ENCODE measurements around the gene TALDO1.

TALDO1 gene

DNA sequence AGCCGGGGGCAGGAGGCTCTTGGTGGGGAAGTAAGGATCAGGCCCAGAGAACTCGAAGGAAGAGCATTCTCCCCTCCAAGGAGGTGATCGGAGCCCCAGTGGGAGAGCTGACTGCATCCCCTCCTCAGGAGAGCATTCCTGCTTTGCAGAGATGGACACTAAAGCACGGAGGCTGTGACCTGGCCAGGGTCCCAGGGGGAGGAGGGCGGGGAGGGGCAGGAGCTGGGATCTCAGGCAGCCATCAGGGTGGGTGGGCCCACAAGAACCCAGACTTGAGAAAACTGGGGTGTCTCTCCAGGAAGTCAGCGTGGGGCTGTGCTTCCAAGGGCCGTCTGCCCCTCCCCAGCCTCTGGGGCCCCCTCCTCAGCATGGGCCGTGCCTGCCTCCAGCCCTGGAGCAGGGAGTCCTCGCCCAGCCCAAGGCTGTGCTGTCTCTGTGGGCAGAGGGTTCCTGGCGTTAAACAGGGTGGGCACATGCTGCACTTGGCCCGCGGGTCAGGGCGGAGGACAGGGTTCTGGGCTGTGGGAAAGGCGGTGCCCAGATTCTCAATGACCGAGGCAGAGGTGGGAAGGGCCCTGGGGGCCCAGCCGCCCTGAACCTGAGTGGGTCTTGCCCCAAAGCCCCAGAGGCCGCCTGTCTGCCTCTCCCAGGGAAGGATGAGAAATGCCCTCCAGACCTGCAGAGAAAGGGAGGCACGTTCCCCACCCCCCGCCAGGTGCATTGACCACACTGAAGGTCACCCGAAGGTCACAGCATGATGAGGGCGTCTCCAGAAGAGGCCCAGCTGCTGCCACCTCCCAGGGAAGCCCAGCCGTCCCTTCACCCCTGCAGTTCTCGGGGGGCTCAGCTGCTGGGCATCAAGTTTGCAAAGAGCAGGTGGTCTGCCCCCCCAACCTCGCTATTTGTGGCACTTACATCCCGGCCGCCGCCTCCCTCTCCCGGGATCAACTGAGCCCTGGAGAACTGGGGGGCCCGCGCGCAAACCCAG, 42.0 kb downstream of the TALDO1 start:
- no peak for DNase-seq

DNA sequence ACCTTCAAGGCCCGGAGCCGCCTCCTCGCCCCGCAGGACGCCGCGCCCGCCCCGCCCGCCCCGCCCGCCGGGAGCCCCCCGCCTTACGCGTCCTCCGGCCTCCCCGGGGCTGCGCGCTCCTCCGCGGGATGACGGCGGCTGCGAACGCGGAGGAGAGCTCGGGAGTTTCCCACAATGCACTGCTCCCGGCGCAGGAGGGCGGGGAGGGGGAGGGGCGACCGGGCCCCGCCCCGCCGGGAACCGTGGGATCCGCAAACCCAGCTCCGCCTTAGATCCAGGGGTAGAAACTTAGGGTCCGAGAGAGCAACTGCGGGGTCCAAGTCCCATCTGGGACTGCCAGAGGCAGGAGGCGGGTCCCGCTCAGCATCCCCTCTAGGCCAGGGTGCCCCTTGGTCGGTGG, 42.7 kb downstream of the TALDO1 start, which contains the start of gene CEND1:
CEND1 (minus strand) TSS at position 148 of the 400 bp plus-strand sequence. CDS start 1,514 bp downstream, outside the sequence.
- peak; percentile 54 for DNase-seq

DNA sequence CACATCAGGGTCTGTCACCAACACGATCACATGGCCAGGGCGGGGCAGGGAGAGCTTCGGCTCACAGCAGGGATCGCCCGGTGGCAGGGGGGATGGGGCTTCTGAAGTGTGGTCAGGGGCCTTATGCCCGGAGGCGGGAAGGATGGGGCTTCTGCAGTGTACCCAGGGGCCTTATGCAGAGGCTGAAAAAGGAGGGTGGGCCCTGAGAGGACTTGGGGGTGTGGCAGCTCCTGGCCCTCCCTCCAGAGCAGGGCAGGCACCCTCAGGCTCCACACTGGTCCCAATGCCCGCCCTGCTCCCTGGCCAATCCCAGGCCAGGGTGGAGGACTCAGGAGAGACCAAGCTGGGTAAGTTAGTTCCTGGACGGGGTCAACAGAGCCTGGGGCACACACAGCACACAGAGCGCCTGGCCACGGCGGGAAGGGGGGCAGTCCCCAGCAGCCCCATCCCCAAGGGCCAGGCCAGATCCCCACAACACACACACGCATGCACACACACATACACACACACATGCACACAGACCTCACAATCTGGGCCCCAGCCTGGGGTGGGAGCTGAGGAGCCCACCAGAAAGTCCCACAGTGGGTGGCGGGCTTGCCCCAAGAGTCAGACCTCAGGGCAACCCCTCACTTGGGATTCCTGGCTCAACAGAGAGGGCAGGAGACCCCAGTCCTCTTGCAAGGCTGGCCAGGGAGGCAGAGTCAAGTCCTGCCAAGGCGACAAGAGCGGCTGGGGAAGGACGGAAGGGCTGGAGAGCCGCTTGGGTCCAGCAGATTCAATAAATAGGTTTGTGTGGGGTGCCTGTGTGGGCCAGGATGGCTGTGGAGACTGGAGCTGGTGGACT, 43.7 kb downstream of the TALDO1 start:
- DNase-seq: no peak

DNA sequence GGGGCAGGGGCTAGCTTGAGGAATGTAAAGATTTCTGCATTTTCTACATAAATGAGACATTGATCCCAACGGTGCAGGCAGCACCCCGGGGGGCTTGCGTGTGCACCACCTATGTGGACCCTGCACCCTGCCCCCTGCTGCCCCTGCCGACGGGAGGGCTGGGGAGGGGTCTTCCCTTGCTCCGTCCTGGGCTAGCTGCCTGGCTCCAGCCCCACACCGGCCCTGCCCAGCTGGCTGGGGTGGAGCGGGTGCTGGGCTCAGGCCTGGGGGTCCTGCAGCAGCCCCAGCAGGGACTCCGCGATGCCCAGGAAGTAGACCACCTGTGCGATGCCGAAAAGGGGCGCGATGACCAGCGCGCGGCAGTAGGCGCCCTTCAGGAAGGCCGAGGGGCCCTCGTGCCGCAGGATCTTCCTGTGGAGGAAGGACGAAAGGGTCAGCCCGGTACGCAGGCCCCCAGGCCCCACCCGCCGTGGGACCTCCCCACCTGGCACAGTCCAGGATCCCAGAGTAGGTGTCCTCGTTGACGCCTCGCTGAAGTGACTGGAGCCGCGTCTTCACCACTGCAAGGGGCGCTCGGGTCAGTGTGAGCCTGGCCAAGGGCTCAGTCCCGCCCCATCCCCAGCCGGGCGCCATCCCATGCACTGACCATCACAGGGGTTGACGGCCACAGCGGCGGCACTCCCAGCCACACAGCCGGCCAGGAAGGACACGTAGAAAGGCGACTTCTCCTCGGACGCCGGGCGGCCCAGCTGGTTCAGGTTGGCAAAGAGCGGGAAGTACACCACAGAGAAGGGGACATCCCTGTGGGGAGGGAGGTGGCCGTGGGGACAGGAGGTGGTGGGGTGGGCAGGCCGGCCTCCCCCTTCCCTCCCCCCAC, 44.6 kb downstream of the TALDO1 start:
- DNase-seq: no peak

DNA sequence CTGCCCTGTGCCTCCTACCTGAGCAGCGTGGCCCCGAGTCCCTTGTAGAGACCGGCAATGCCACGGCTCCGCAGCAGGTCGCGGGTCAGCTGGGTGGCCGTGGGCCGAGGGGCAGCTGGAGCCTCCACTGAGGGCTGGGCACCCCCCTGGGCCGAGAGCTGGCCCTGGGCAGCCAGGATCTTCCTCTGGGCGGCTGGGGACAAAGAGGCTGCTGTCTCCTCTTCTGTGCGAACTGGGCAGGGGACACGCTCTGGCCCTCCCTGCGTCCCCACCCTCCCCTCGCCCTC, 45.2 kb downstream of the TALDO1 start:
- no peak for DNase-seq

DNA sequence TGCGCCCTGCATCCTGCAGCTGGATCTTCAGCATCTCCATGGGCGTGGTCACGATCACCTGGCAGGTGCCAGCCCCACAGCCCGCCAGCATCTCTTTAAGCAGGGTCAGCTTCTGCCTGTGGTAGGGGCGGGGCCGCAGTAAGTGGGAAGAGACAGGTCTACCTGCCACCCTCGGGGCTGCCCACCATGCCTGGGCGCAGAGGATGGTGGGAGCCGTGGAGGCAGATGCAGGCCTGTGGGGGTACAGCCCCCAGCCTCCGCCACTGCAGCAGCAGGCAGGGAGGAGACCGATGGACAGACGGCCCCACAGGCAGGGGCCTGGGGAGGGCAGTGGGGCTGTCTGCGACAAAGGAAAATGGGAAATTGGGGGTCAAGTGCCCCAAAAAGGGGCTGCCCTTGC, 45.6 kb downstream of the TALDO1 start:
- no peak for DNase-seq

DNA sequence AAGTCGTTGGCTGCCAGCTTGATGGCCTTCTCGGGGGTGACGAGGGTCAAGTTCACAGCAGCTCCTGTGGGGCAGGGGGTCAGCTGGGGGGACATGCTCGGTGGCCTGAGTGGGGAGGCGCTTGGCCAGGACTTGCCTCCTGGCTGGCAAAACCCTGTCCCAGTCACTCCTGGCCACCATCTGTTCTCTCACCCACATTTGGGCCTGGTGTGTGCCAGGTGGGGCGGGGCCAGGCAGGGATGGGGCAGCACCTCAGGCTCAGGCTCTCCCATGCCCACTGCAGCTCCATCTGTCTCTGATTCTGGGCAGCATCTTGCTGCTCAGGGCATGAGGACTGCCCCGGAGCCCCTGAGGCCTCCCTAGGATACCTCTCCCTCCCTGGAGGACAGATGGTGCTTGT, 46.3 kb downstream of the TALDO1 start:
- no peak for DNase-seq

DNA sequence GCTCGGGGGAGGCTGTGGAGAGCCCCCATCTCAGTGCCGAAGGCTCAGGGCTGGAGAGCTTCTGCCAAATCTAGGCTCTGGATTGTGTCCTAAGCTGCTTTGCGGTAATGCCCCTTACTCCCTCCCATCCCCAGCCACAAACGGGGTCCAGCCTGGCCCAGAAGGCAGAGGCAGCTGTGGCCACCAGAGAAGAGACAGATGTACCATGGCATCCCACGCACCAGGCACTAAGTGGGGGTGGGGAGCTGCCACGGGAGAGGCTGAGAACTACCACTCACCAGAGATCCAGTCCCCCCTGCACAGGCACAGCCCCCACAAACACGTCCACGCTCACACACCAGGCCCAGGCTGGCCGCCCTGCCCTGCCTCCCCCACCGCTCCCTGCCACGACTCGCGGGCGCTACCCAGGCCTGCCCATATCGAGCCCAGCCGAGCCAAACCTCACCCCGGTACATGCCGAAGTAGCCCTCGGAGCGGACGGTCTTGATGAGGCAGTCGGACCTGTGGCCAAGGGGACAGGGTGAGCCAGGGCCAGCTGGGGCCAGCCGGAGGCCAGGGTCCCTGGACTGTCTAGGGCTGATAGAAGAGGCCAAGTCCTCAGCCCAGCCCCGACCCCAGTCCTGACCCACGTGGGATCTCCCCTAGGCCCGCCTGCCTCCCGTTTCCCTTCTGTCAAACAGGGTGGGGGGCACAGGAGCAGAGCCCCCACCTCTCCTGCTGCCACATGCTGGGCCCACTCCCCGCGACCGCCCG, 46.9 kb downstream of the TALDO1 start:
- no peak for DNase-seq

DNA sequence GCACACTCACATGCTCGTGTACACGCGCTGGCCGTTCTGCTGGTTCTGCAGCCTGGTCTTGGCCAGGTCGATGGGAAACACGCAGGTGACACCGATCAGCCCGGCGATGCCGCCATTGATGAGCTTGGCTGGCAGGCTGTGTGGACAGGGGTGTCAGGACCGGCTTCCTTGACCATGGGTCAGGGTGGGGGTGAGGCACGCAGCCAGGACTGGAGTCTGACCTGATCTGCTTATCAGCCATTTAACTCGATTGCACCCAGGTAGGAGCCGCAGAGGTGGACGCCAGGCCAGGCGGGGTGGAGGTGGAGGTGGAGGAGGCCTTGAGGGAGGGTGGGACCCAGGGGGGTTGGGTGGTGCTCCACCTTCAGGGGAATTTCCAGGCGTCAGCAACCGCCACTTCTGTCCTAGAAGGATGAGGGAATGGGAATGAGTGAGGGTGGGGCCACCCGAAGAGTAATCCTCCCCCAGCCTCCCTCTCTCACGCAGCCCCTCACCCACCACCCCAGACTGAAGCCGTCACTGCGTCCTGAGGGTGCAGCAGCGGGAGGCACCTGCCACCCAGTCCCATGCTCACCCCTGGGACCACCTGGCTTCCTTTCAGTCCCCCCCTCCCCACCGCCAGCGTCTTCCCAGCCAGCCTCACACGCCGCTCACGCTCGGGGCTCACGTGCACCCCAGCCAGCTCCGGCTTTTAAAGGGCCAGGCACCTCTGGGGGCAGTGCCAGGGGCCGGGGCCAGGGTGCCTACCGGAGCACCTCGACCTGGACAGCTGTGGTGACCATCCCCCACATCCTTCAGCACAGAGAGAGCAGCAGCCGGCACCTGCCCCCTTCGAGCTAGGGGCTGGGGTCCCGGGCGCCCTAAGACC, 47.7 kb downstream of the TALDO1 start:
- no peak for DNase-seq

DNA sequence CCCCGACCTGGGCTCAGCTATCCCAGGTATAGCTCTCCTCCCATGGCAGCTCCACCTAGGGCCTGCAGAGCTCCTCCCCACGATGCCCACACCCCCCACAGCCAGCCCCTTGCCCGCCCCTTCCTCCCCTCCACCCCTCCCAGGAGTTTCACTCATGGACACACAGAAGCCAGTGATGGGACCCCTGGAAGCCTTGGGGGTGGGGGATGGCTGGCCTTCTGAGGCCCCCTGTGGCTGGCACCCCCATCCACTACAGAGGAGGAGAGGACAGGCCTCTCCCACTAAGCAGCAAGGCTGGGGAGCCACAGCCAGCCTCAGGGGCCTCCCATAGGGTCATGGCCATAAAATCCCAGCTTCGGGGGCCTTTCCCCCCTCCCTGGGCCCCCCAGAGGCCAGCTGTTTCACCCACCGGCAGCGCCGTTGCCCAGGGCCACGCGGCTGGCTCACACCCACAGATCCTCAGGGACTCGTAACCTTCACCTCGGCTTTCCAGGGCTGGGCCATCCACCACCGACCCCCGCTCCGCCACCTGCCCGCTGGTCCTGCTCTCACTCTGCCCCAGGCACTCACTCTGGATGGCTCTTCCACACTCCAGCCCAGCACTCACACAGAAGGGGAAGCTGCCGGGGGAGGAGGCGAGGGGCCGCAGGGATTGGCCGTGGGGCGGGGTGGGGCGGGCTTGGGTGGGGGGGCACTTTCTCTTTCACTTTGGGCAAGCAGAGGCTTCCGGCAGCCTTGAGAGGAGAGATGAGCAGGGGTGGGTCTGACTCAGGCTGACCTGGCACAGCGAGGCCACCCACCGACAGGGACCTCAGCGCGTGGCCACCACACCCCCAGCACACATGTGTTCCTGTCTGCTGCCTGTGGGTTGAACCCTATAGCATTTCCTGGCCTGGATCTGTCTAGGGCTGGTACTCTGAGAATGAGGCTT, 48.6 kb downstream of the TALDO1 start:
- peak; percentile 89 for DNase-seq

DNA sequence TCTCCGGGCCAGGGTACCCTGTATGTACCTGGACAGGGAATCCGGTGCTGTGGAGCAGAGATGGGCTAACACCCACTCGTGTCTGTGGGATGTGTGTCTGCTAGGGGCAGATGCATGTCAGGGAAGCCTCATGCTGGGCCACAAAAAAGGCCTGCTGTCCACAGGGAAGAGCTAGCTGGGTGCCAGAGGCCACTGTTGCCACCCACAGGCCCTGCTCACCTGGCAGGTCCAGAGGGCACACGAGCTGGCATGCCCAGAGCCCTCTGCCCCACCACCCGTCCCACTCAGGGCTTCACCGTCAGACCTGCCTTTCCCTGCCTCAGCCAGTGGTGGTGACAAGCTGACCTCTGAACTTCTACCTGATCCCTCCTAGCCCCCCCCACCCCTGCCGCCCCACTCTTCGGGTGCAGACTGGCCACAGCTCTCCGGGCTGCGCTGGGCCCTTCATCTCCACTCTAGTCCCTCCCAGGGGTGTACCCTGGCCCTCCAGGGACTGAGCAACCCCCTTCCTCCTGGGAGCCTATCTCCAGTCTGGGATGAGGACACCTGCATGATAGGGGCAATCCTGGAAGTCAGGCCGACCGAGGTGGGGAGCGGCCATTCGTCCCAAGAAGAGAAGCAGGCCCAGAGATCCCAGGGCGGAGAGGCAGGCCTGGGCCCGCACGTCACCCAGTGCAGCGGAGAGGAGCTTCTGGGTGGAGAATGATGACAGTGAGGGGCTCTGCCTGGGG, 49.5 kb downstream of the TALDO1 start:
- no peak for DNase-seq

DNA sequence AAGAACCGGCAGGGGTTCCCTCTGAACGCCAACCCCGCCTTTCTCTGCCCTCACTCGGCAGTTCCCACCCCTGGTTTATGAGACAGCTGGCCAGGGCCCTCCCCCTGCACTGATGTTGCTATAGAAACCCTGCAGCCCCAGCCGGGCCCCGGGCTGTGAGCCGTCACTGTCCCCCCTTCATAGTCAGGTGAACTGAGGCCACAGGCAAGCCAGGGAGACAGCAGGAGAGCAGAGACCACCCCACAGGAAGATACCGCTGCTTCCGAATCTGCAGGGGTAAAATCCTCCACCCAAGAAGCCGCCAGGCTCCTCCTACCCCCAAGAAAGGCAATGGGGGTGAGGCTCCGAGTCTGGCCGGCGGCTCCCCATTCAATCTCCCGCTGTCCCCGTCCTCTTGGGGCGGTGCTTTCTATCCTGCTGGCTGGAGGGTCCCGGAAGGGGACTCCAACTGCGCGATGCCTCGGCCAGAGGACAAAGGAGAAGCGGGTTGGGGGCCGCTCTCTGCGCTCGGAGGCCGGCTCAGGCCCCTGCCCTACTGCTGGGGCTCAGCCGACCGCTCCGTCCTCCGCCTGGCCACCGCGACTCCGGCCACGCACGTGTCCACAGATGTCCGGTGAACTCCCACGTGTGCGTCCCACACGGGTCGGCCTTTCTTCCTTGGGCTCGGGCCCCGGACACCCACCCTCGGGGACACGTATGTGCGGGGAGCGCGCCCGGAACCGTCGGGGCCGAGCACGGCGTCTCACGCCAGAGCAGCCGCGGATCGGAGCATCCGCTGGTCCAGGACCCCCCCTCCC, 50.2 kb downstream of the TALDO1 start:
- peak; percentile 75 for DNase-seq

DNA sequence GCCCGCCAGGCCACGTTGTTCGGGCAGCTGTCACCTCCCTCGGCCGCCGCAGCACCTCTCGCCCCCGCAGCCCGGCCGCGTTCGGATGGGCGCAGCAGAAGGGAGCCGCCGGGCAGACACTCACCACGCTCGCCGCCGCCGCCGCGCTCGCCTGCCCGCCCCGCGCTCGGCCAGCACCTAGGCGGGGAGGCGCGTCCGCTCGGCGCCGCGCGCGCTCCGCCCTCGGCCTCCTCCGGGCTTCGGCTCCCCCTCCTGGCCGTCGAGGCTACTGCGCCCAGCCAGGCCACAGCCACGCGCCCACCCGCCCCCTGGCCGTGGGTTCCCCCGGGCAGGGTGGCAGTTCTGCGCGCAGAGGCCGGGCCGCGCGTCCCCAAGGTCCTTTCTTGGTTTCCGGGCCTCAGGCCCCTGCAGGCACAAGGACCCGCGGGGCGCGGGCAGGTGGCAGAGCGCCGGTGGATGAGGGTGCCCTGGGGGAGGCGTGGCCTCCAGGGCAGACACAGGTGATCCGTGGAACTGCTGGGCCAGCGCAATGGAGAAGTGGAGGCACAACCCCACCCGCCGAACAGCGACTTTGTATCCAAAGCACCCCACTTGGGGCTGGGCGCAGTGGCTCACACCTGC, 50.9 kb downstream of the TALDO1 start, which contains the start of gene SLC25A22:
SLC25A22 (minus strand) TSS at position 189 of the 621 bp plus-strand sequence. CDS start 3,275 bp downstream, outside the sequence.
- DNase-seq: peak; percentile 86

DNA sequence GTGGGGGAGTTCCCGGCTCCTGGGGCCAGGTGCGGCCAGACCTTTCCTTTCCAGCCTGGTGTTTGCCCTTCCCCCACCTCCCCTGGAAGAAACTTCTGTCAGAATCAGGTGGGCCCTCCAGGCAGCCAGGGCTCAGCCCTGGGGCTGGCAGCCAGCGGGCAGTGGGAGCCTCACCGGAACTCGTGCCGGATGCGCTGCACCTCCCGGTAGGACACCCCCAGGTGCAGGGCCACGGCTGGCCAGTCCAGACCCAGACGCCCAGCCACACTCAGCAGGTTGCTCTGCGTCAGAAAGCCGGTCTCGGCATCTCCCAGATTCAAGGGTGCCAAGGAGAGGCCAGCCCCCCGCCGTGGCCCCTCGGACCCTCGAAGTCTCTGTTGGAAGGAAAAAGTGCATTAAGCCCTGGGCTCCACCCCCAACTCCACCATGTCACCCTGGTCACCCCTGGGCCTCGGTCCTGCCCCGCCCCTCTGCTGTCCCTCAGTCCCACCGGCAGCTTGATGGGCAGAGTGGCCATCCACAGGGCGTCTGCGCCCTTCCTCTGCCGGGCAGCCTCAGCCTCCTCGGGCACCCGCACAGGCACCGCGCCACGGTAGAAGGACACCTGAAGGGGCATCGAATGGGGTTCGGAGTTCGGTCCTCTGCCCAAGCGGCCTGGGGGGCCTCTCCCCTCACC, 52.5 kb downstream of the TALDO1 start:
- DNase-seq: no peak

DNA sequence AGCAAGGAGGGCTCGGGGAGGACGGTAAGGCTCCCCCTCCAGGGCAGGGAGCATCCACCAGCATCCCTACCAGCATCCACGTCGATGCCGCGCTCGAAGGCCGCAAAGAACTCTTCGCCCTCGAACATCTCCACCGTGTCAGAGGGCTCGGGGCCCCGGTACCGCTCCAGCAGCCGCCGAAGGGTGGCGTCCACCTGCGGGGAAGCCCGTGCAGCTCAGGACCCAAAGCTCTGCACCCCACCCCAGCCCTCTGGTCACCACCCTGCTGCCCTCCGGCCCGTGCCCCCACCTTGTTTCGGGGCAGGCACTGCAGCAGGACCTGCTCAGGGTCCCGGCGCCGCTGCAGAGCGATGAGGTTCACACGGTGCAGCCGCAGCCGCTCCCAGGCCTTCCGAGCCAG, 53.2 kb downstream of the TALDO1 start:
- no peak for DNase-seq

DNA sequence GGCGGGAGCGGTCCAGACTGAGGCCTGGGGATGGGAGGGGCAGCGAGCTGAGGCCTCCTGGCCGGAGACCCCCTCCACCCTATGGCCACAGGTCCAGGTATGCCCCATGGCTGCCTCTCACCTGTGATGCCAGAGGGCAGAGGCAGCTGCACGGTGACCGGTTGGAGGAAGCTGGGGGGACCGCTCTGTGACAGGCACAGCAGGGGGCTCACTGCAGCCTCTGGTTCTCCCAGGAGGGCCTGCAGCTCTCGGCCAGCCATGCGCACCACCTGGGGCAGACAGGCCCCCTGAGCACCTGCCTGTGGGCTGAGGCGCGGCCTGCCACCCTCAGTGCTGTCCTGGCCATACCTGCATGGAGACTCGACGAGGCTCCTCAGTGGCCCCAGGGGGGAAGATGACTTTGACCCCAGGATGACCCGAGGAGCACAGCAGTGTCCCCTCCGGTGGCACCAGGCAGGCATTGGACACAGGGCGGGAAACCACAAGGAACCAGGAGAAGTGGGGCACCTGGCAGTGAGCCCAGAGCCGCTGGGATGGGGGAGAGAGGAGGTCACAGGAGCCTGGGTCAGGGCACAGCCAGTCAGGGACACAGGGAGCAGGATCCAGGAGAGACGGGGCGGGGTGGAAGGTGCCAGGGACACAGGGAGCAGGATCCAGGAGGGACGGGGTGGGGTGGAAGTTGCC, 54.0 kb downstream of the TALDO1 start:
- DNase-seq: no peak

Data from CD4-positive, alpha-beta T cell treated with Interleukin-17A for 4 hours (primary cell).